Measurements from ENCODE around the gene CCDC137.

The CCDC137 gene

GRCh38 chr17:81684442-81684911 is 17.9 kb downstream of the CCDC137 start:
- in situ Hi-C loops (cut with MboI; ENCODE audit: low sequenced_read_pairs, unreplicated experiment), result no loop called here
- DNase-seq (ENCODE audit: low spot score), result no peak
- TF ChIP-seq, protein P1, sequence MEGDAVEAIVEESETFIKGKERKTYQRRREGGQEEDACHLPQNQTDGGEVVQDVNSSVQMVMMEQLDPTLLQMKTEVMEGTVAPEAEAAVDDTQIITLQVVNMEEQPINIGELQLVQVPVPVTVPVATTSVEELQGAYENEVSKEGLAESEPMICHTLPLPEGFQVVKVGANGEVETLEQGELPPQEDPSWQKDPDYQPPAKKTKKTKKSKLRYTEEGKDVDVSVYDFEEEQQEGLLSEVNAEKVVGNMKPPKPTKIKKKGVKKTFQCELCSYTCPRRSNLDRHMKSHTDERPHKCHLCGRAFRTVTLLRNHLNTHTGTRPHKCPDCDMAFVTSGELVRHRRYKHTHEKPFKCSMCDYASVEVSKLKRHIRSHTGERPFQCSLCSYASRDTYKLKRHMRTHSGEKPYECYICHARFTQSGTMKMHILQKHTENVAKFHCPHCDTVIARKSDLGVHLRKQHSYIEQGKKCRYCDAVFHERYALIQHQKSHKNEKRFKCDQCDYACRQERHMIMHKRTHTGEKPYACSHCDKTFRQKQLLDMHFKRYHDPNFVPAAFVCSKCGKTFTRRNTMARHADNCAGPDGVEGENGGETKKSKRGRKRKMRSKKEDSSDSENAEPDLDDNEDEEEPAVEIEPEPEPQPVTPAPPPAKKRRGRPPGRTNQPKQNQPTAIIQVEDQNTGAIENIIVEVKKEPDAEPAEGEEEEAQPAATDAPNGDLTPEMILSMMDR (IDR thresholded peaks at IDR 0.05; ENCODE audit: borderline replicate concordance, control extremely low read depth, extremely low read depth, insufficient read depth, missing control alignments), result no peak

DNA sequence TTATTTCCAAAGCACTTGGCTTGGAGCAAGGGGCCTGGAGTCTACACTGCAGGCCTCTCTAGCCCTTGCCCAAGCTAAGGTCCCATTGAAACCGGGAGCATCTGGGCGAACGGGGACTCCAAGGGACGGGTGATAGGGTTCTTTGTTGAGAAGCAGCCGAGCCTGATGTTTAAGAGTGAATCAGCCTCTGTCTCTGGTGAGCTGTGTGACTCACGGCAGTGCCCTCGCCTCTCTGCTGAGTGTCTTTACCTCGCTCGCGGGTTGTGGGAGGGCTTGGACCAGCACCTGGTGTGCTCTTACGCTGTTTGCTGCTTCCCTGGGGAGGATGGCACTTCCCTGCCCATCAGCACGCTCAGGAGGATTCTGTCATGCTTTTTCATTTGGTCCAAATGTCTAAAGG is 18.6 kb downstream of the CCDC137 start:
- no peak for DNase-seq (ENCODE audit: low spot score)
- TF ChIP-seq, protein P1 (IDR thresholded peaks at IDR 0.05; ENCODE audit: borderline replicate concordance, control extremely low read depth, extremely low read depth, insufficient read depth, missing control alignments), result no peak
- in situ Hi-C loops (cut with MboI; ENCODE audit: low sequenced_read_pairs, unreplicated experiment), result no loop called here

- DNase-seq (ENCODE audit: low spot score), result no peak
- TF ChIP-seq, protein P1 (IDR thresholded peaks at IDR 0.05; ENCODE audit: borderline replicate concordance, control extremely low read depth, extremely low read depth, insufficient read depth, missing control alignments), result no peak
- in situ Hi-C loops (cut with MboI; ENCODE audit: low sequenced_read_pairs, unreplicated experiment), result no loop called here
These were observed 20.1 kb downstream of the CCDC137 start for GRCh38 chr17:81686614-81687013.

DNA sequence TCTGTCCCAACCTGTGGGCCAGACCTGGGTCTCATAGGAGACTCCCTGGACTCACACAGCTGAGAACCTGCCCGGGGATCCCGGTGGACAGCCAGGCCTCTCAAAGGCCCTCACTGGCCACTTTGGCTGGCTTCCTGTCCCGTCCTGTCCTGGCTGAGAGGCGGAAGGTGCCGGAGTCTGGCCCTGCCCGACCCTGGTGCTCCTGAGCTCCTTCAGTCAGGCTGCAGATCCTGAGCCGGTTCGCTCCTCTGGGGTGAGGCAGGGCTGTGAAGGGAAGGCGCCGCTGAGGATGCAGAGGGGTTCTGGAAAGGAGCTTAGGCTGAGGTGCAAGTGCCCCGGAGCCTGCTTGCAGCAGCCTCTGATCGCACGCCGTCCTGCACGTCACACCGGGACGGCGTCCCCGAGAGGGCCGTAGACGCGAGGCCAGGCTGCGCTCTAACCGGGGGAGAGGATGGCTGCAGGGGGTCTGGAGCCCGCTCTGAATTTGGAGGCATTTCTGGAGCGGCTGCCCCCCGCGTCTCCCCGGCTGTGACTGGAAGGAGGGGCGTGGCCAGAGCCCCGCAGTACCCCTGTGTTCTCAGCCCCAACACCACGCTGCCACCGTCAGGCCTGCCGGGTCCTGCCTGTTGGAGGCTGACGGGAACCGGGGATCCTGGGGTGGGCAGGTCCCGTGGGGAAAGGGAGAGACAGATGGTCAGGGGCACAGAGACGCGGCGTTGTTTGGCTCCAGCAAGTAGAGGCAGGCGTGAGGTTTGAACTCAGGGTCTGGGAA is 21.4 kb downstream of the CCDC137 start:
- in situ Hi-C loops (cut with MboI; ENCODE audit: low sequenced_read_pairs, unreplicated experiment), result no loop called here
- DNase-seq (ENCODE audit: low spot score), result no peak
- TF ChIP-seq, protein P1 (IDR thresholded peaks at IDR 0.05; ENCODE audit: borderline replicate concordance, control extremely low read depth, extremely low read depth, insufficient read depth, missing control alignments), result no peak

- no peak for DNase-seq (ENCODE audit: low spot score)
- TF ChIP-seq, protein P1 (IDR thresholded peaks at IDR 0.05; ENCODE audit: borderline replicate concordance, control extremely low read depth, extremely low read depth, insufficient read depth, missing control alignments), result no peak
- in situ Hi-C loops (cut with MboI; ENCODE audit: low sequenced_read_pairs, unreplicated experiment), result no loop called here
These were observed 22.1 kb downstream of the CCDC137 start for GRCh38 chr17:81688616-81689015.

DNA sequence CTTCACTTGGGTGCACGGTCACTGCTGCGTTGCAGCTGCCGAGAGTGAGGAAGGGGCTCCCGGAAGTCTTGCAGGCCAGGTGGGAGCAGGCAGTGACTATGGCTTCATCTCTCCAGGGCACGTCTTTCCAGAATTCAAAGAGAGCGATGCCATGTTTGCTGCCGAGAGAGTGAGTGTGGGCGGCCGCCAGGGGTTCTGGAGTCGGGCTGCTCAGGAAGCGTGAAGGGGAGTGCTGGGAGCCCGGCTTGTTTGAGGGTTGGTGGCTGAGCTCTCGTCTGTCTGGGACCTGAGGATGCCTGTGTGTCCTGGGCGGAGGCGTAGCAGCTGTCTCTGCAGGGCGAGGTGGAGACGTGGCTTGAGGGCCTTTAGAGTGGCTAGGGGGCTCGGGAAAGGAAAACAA is 23.5 kb downstream of the CCDC137 start:
- TF ChIP-seq, protein P1 (IDR thresholded peaks at IDR 0.05; ENCODE audit: borderline replicate concordance, control extremely low read depth, extremely low read depth, insufficient read depth, missing control alignments), result no peak
- in situ Hi-C loops (cut with MboI; ENCODE audit: low sequenced_read_pairs, unreplicated experiment), result no loop called here
- DNase-seq (ENCODE audit: low spot score), result no peak
